HK-2 (cell line): ENCODE measurements around the gene C1QL3.
A peak's percentile ranks its signal among the peaks of the same experiment; 100 is the strongest.

Experiments used
- DNase-seq: peaks from one replicate; pipeline ENCODE4 v3.0.0-alpha.2; 2018; ENCODE audit not compliant: unreplicated experiment

Gene C1QL3

GRCh38 chr10:16493884-16494536, 27.7 kb downstream of the C1QL3 start:
- no peak for DNase-seq

GRCh38 chr10:16491933-16492332, 29.7 kb downstream of the C1QL3 start:
- no peak for DNase-seq

- DNase-seq: no peak
These were observed 31.2 kb downstream of the C1QL3 start for GRCh38 chr10:16490511-16490910.

- no peak for DNase-seq
These were observed 38.3 kb downstream of the C1QL3 start for GRCh38 chr10:16483241-16483917.

- DNase-seq: peak; percentile 4
These were observed 40.5 kb downstream of the C1QL3 start for GRCh38 chr10:16481052-16481728.

GRCh38 chr10:16478801-16479200, 42.9 kb downstream of the C1QL3 start:
- no peak for DNase-seq

- DNase-seq: no peak
These were observed 43.9 kb downstream of the C1QL3 start for GRCh38 chr10:16477757-16478156.

- no peak for DNase-seq
These were observed 48.9 kb downstream of the C1QL3 start for GRCh38 chr10:16472828-16473227.

- no peak for DNase-seq
These were observed 50.9 kb downstream of the C1QL3 start for GRCh38 chr10:16470747-16471146.

- DNase-seq: no peak
These were observed 55.7 kb downstream of the C1QL3 start for GRCh38 chr10:16466001-16466400.
